Measurements from ENCODE around the gene STYK1. TPM values are rescaled to one million over a fixed set of nuclear protein-coding genes. Genes with fewer than 3 reads are reported as not detected.
A peak's percentile ranks its signal among the peaks of the same experiment; 100 is the strongest.

STYK1 gene
- total RNA-seq, 1 donor from 2014 or later: not detected

DNA sequence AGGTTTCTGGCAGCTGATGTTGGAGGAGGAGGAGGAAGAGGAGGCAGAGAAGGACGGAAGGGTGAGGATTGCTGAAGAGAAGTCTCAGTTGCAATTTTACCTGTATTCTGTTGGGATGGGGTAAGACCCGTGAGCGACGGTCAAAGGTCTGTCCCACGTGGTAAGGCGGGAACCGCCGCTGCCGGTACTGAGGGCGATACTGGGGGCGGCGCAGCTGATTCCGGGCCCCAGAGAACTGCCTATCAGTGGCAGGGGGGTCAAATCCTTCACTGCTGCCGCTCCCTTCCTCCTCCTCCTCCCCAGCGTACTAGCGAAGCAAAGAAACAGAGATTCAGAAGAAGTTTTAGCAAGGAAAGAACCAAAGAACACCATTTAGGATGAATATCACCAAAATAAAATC lies 36.0 kb upstream of the STYK1 start:
- Mint-ChIP-seq H3K27me3 (ENCODE audit: low read depth) (no peaks in the 10 kb centered on the region), H3K4me1 (ENCODE audit: low read depth) (no peaks in the 10 kb centered on the region), H3K4me3 (ENCODE audit: low read depth) (no peak overlapping the region), H3K27ac (no peak overlapping the region), H3K9me3 (no peaks in the 10 kb centered on the region), H3K36me3 (ENCODE audit: low read depth) (peaks cover 68% of the 10 kb centered on the region)
- no peak for DNase-seq (ENCODE audit: low spot score)
- intact Hi-C loops (cut with micrococcal nuclease): no loop called here

- H3K27ac Mint-ChIP-seq: no peak overlapping the region
- intact Hi-C loops (cut with micrococcal nuclease): no loop called here
These were observed 35.0 kb upstream of the STYK1 start for GRCh38 chr12:10708862-10709261.

GRCh38 chr12:10705655-10706054 lies 31.8 kb upstream of the STYK1 start:
- Mint-ChIP-seq H3K4me1 (ENCODE audit: low read depth) (peaks cover 15% of the 10 kb centered on the region), H3K9me3 (no peaks in the 10 kb centered on the region)
- intact Hi-C loops (cut with micrococcal nuclease): no loop called here

More at GRCh38 chr12:10708862-10709261, 35.0 kb upstream of the STYK1 start:
- no peaks in the 10 kb centered on the region for H3K9me3 Mint-ChIP-seq
- no peak for DNase-seq (ENCODE audit: low spot score)
- H3K36me3 Mint-ChIP-seq (ENCODE audit: low read depth): peaks cover 70% of the 10 kb centered on the region
- peaks cover 2% of the 10 kb centered on the region for H3K4me1 Mint-ChIP-seq (ENCODE audit: low read depth)
- no peak overlapping the region for H3K4me3 Mint-ChIP-seq (ENCODE audit: low read depth)
- H3K27me3 Mint-ChIP-seq (ENCODE audit: low read depth): no peaks in the 10 kb centered on the region

DNA sequence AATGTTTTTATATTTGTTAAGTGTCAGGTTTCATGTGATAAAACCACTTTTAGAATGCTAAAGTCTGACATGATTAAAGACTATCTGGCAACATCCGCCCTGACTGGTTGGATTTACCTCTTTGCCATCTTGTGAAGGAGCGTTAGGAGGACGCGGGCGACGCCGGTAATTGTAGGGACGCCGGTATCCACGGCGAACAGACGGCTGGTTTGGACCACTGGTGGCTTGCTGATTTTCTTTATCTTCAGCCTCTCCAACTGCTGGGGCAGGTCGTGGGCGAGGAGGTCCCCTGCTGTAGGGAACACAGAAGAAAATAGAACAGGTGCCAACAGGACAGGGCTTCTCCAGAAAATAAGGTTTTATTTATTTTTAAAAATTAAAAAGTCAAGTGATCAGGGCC lies 28.0 kb upstream of the STYK1 start:
- no peaks in the 10 kb centered on the region for H3K9me3 Mint-ChIP-seq
- intact Hi-C loops (cut with micrococcal nuclease): loop anchor here (1.0 kb wide), 1 partner anchor 19 kb away; no protein-coding TSS in a partner anchor
- no peak for DNase-seq (ENCODE audit: low spot score)
- no peak overlapping the region for H3K4me3 Mint-ChIP-seq (ENCODE audit: low read depth)
- H3K4me1 Mint-ChIP-seq (ENCODE audit: low read depth): peaks cover 22% of the 10 kb centered on the region
- peak overlapping the region; percentile 47 for H3K27ac Mint-ChIP-seq
- peaks cover 60% of the 10 kb centered on the region for H3K36me3 Mint-ChIP-seq (ENCODE audit: low read depth)
- H3K27me3 Mint-ChIP-seq (ENCODE audit: low read depth): no peaks in the 10 kb centered on the region

More at GRCh38 chr12:10705655-10706054, 31.8 kb upstream of the STYK1 start:
- no peak overlapping the region for H3K4me3 Mint-ChIP-seq (ENCODE audit: low read depth)
- H3K27ac Mint-ChIP-seq: no peak overlapping the region
- H3K27me3 Mint-ChIP-seq (ENCODE audit: low read depth): no peaks in the 10 kb centered on the region
- DNase-seq (ENCODE audit: low spot score): no peak
- H3K36me3 Mint-ChIP-seq (ENCODE audit: low read depth): peaks cover 63% of the 10 kb centered on the region

DNA sequence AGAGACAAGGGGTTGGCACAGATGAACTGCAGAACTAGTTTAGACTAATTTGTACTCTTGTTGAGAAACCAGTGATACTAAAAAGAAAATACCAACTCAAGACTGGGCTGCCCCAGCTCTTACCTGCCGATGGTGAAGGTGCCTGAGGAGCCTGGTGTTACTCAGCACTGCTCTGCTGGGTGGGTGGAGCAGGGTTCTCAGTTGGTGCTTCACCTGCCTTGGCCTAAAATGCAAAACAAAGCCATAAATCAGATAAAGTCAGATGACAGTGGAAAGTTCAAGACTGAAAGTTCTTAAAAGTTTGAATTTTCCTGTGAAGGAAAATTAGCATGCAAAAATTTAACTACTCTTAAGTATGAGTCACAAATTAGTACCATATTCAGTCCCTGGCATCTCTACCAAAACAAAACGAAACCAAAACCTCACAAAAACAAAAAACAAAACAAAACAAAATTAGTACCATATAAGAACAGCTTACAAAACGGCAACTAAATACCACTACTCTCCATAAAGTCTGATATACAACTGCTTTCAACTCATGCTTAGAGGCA lies 27.4 kb upstream of the STYK1 start:
- Mint-ChIP-seq H3K36me3 (ENCODE audit: low read depth) (peaks cover 61% of the 10 kb centered on the region), H3K9me3 (no peaks in the 10 kb centered on the region), H3K4me1 (ENCODE audit: low read depth) (peaks cover 22% of the 10 kb centered on the region), H3K27me3 (ENCODE audit: low read depth) (no peaks in the 10 kb centered on the region), H3K27ac (peak overlapping the region; percentile 47), H3K4me3 (ENCODE audit: low read depth) (no peak overlapping the region)
- DNase-seq (ENCODE audit: low spot score): no peak
- intact Hi-C loops (cut with micrococcal nuclease): loop anchor here (1.0 kb wide), 1 partner anchor 20 kb away; no protein-coding TSS in a partner anchor

GRCh38 chr12:10700581-10700980 lies 26.7 kb upstream of the STYK1 start:
- H3K36me3 Mint-ChIP-seq (ENCODE audit: low read depth): peaks cover 59% of the 10 kb centered on the region

DNA sequence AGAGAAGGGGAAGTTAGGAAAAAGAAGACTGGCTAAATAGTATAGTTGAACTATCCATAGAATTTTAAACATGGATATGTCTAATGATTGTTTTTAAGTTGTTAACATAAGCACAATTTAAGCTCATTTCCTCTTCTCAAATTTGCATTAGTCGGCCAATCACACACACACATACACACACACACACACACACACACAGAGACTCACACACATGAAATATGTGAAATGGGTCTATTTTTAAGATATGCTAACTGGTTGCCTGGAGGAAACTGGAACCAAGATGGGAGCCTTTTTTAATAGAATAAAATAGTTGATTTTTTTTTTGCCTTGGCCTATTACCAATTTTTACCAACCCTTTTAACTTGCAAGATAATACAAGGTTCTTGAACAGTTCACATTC lies 24.0 kb upstream of the STYK1 start:
- intact Hi-C loops (cut with micrococcal nuclease): no loop called here
- no peak overlapping the region for H3K4me3 Mint-ChIP-seq (ENCODE audit: low read depth)
- no peaks in the 10 kb centered on the region for H3K9me3 Mint-ChIP-seq
- peaks cover 62% of the 10 kb centered on the region for H3K36me3 Mint-ChIP-seq (ENCODE audit: low read depth)
- H3K27me3 Mint-ChIP-seq (ENCODE audit: low read depth): no peaks in the 10 kb centered on the region
- H3K27ac Mint-ChIP-seq: no peak overlapping the region
- no peak for DNase-seq (ENCODE audit: low spot score)
- peaks cover 25% of the 10 kb centered on the region for H3K4me1 Mint-ChIP-seq (ENCODE audit: low read depth)

More at GRCh38 chr12:10700581-10700980, 26.7 kb upstream of the STYK1 start:
- Mint-ChIP-seq H3K4me1 (ENCODE audit: low read depth) (peaks cover 25% of the 10 kb centered on the region), H3K27ac (peak overlapping the region; percentile 47), H3K4me3 (ENCODE audit: low read depth) (no peak overlapping the region), H3K27me3 (ENCODE audit: low read depth) (no peaks in the 10 kb centered on the region), H3K9me3 (no peaks in the 10 kb centered on the region)
- DNase-seq (ENCODE audit: low spot score): no peak
- intact Hi-C loops (cut with micrococcal nuclease): no loop called here

DNA sequence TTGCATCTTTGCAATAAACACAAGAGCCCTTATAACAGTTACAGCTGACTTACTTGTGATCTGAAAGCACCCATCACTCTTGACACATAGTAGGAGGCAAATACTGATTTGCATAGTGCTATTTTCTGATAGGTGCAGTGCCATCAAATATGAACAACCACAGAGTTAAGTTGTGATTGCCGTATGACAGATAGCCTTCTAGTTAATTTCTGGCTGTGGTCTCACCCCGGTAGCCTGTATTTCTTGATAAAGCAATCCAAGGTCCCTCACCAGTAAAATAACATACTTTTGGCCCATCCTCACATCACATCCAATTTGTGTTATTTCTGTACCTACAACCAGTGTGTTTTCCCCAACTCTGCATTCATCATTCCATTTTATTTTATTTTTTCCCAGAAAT lies 23.3 kb upstream of the STYK1 start:
- H3K9me3 Mint-ChIP-seq: no peaks in the 10 kb centered on the region

DNA sequence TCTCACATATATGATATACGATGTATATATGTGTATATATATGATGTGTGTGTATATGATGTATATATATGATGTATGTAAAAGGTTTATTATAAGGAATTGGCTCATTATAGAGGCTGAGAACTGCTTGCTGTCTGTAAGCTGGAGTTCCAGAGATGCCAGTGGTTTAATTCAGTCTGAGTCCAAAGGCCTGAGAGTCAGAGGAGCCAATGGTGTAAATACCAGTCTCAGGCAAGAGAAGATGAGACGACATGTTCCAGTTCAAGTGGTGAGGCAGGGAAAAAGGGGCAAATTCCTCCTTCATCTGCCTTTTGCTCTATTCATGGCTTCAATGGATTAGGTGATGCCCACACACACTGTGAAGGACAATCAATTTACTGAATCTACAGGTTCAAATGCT lies 17.1 kb upstream of the STYK1 start:
- peaks cover 3% of the 10 kb centered on the region for H3K4me1 Mint-ChIP-seq (ENCODE audit: low read depth)
- H3K27ac Mint-ChIP-seq: no peak overlapping the region
- H3K9me3 Mint-ChIP-seq: peaks cover 10% of the 10 kb centered on the region
- intact Hi-C loops (cut with micrococcal nuclease): no loop called here
- H3K4me3 Mint-ChIP-seq (ENCODE audit: low read depth): no peak overlapping the region
- no peaks in the 10 kb centered on the region for H3K27me3 Mint-ChIP-seq (ENCODE audit: low read depth)
- peaks cover 9% of the 10 kb centered on the region for H3K36me3 Mint-ChIP-seq (ENCODE audit: low read depth)
- DNase-seq (ENCODE audit: low spot score): no peak

More for the DNA sequence above, 23.3 kb upstream of the STYK1 start:
- Mint-ChIP-seq H3K4me3 (ENCODE audit: low read depth) (no peak overlapping the region), H3K27me3 (ENCODE audit: low read depth) (no peaks in the 10 kb centered on the region), H3K27ac (no peak overlapping the region), H3K4me1 (ENCODE audit: low read depth) (peaks cover 25% of the 10 kb centered on the region), H3K36me3 (ENCODE audit: low read depth) (peaks cover 58% of the 10 kb centered on the region)
- intact Hi-C loops (cut with micrococcal nuclease): no loop called here
- DNase-seq (ENCODE audit: low spot score): no peak

GRCh38 chr12:10689146-10689545 lies 15.3 kb upstream of the STYK1 start:
- no peak for DNase-seq (ENCODE audit: low spot score)
- intact Hi-C loops (cut with micrococcal nuclease): no loop called here
- H3K36me3 Mint-ChIP-seq (ENCODE audit: low read depth): no peaks in the 10 kb centered on the region
- H3K4me1 Mint-ChIP-seq (ENCODE audit: low read depth): no peaks in the 10 kb centered on the region
- H3K27ac Mint-ChIP-seq: no peak overlapping the region
- peaks cover 6% of the 10 kb centered on the region for H3K27me3 Mint-ChIP-seq (ENCODE audit: low read depth)
- peaks cover 10% of the 10 kb centered on the region for H3K9me3 Mint-ChIP-seq
- H3K4me3 Mint-ChIP-seq (ENCODE audit: low read depth): no peak overlapping the region

- H3K27ac Mint-ChIP-seq: no peak overlapping the region
- DNase-seq (ENCODE audit: low spot score): no peak
- H3K27me3 Mint-ChIP-seq (ENCODE audit: low read depth): peaks cover 6% of the 10 kb centered on the region
- no peaks in the 10 kb centered on the region for H3K4me1 Mint-ChIP-seq (ENCODE audit: low read depth)
- intact Hi-C loops (cut with micrococcal nuclease): no loop called here
- peaks cover 10% of the 10 kb centered on the region for H3K9me3 Mint-ChIP-seq
- H3K4me3 Mint-ChIP-seq (ENCODE audit: low read depth): no peak overlapping the region
- no peaks in the 10 kb centered on the region for H3K36me3 Mint-ChIP-seq (ENCODE audit: low read depth)
These were observed 14.2 kb upstream of the STYK1 start for GRCh38 chr12:10688042-10688441.

- Mint-ChIP-seq H3K4me3 (ENCODE audit: low read depth) (no peak overlapping the region), H3K36me3 (ENCODE audit: low read depth) (no peaks in the 10 kb centered on the region), H3K4me1 (ENCODE audit: low read depth) (peaks cover 35% of the 10 kb centered on the region), H3K9me3 (no peaks in the 10 kb centered on the region), H3K27ac (no peak overlapping the region), H3K27me3 (ENCODE audit: low read depth) (peaks cover 65% of the 10 kb centered on the region)
- intact Hi-C loops (cut with micrococcal nuclease): loop anchor here (5.0 kb wide), 2 partner anchors 60 to 350 kb away; partner anchors contain the start of gene MAGOHB
- DNase-seq (ENCODE audit: low spot score): no peak
These were observed 1.5 kb downstream of the STYK1 start for GRCh38 chr12:10672231-10672868.

GRCh38 chr12:10669533-10669932 lies 4.3 kb downstream of the STYK1 start:
- no peak overlapping the region for H3K4me3 Mint-ChIP-seq (ENCODE audit: low read depth)
- peaks cover 51% of the 10 kb centered on the region for H3K27me3 Mint-ChIP-seq (ENCODE audit: low read depth)
- DNase-seq (ENCODE audit: low spot score): no peak
- H3K9me3 Mint-ChIP-seq: no peaks in the 10 kb centered on the region
- peaks cover 24% of the 10 kb centered on the region for H3K4me1 Mint-ChIP-seq (ENCODE audit: low read depth)
- no peaks in the 10 kb centered on the region for H3K36me3 Mint-ChIP-seq (ENCODE audit: low read depth)
- intact Hi-C loops (cut with micrococcal nuclease): no loop called here
- no peak overlapping the region for H3K27ac Mint-ChIP-seq

All from activated T-helper 2 cell treated with anti-CD3 and anti-CD28 coated beads, Interferon-gamma antibody, Interleukin-2, Interleukin-4, amounts not matched to agents 10 μg/mL and 5 μg/mL and 100 μg/mL, durations not matched to agents 14 hours and 24 hours and 36 hours (primary cell).